ENCODE measurements around the gene TTC14. TPM values are rescaled to one million over a fixed set of nuclear protein-coding genes. Genes with fewer than 3 reads are reported as not detected.
A peak's percentile ranks its signal among the peaks of the same experiment; 100 is the strongest.

Gene TTC14
- total RNA-seq, 1 donor from 2014 or later: 60.4 TPM

DNA sequence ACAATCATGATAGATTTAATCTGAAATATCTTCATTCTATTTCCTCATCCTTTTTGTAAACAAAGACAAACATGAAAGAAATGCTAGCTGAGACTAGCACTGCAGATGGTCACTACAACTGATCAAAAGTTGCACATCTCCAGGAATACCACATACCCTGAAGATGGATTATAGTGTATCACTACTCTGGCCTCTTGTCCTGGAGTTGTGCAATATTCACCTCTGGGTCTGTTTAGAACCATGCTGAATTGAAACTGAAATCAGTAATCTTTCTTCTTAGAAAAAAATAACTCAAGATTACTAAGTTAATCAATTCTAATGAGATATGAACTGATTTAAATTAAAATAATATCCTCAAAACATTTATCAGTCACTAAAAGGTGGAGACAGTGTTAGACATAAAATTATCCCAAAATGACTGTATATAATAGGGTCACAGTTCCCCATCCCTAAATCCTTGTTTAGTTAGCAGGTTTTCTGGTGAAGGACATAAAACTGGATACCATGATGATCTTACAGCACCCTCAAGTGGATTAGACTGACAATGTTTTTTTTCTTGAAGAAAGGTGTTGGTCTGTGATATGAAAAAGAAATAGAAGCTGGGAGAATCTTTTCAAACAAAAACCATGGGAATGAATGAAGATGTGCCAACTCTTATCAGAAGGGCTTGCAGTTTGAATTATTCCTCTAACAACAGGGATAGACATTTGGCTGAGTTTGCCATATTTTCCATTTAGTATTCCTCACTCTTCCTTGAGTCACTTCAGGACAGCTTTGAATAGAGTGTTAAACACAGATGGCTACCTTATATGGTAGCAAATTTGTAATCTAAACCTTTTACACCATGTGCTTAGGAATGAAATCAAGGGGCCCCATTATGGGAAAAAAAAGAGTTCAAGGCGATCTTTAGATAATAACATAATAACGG lies 7.1 kb upstream of the TTC14 start:
- no peaks in the 10 kb centered on the region for H3K4me1 ChIP-seq
- H3K9me3 ChIP-seq: no peaks in the 10 kb centered on the region
- no peak overlapping the region for H3K27ac ChIP-seq
- no peak for DNase-seq (ENCODE audit: extremely low spot score in 2 of 2)
- H3K4me3 ChIP-seq: no peak overlapping the region
- H3K36me3 ChIP-seq: no peaks in the 10 kb centered on the region
- intact Hi-C loops (cut with DNase I): loop anchor here (2.0 kb wide), 1 partner anchor 580 kb away; no protein-coding TSS in a partner anchor
- no peaks in the 10 kb centered on the region for H3K27me3 ChIP-seq
- TF ChIP-seq POLR2AphosphoS5 (IDR thresholded peaks at IDR 0.05; ENCODE audit: insufficient read depth in 1 of 2, low read depth in 1 of 2): no peak
- TF ChIP-seq, protein P1, sequence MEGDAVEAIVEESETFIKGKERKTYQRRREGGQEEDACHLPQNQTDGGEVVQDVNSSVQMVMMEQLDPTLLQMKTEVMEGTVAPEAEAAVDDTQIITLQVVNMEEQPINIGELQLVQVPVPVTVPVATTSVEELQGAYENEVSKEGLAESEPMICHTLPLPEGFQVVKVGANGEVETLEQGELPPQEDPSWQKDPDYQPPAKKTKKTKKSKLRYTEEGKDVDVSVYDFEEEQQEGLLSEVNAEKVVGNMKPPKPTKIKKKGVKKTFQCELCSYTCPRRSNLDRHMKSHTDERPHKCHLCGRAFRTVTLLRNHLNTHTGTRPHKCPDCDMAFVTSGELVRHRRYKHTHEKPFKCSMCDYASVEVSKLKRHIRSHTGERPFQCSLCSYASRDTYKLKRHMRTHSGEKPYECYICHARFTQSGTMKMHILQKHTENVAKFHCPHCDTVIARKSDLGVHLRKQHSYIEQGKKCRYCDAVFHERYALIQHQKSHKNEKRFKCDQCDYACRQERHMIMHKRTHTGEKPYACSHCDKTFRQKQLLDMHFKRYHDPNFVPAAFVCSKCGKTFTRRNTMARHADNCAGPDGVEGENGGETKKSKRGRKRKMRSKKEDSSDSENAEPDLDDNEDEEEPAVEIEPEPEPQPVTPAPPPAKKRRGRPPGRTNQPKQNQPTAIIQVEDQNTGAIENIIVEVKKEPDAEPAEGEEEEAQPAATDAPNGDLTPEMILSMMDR (IDR thresholded peaks at IDR 0.05): peak in 2 of 3 experiments; percentile 9 to 11

GRCh38 chr3:180595559-180595935 lies 6.4 kb upstream of the TTC14 start:
- intact Hi-C loops (cut with DNase I): loop anchor here (2.0 kb wide), 1 partner anchor 579 kb away; no protein-coding TSS in a partner anchor
- Histone ChIP-seq H3K4me1 (no peaks in the 10 kb centered on the region), H3K27me3 (no peaks in the 10 kb centered on the region), H3K27ac (no peak overlapping the region), H3K9me3 (no peaks in the 10 kb centered on the region), H3K36me3 (no peaks in the 10 kb centered on the region), H3K4me3 (no peak overlapping the region)
- no peak for DNase-seq (ENCODE audit: extremely low spot score in 2 of 2)
- TF ChIP-seq POLR2A (IDR thresholded peaks at IDR 0.05) (no peak), POLR2AphosphoS5 (IDR thresholded peaks at IDR 0.05; ENCODE audit: insufficient read depth in 1 of 2, low read depth in 1 of 2) (no peak)
- TF ChIP-seq, protein P1 (IDR thresholded peaks at IDR 0.05): no peak

GRCh38 chr3:180600473-180600872 lies 1.5 kb upstream of the TTC14 start:
- Histone ChIP-seq H3K27ac (no peak overlapping the region), H3K9me3 (no peaks in the 10 kb centered on the region), H3K4me1 (peaks cover 10% of the 10 kb centered on the region), H3K4me3 (no peak overlapping the region), H3K27me3 (no peaks in the 10 kb centered on the region), H3K36me3 (peaks cover 2 to 16% of the 10 kb centered on the region in 2 donors)
- no peak for DNase-seq (ENCODE audit: extremely low spot score in 2 of 2)
- intact Hi-C loops (cut with DNase I): no loop called here
- TF ChIP-seq POLR2A (IDR thresholded peaks at IDR 0.05): no peak
- TF ChIP-seq POLR2AphosphoS5 (IDR thresholded peaks at IDR 0.05; ENCODE audit: insufficient read depth in 1 of 2, low read depth in 1 of 2): no peak
- TF ChIP-seq, protein P1 (IDR thresholded peaks at IDR 0.05): no peak

- Histone ChIP-seq H3K36me3 (peaks cover 4 to 50% of the 10 kb centered on the region in 2 donors), H3K9me3 (no peaks in the 10 kb centered on the region), H3K4me1 (no peaks in the 10 kb centered on the region), H3K27me3 (no peaks in the 10 kb centered on the region), H3K4me3 (no peak overlapping the region), H3K27ac (no peak overlapping the region)
- intact Hi-C loops (cut with DNase I): no loop called here
- no peak for DNase-seq (ENCODE audit: extremely low spot score in 2 of 2)
- no peak for TF ChIP-seq POLR2A (IDR thresholded peaks at IDR 0.05)
- TF ChIP-seq, protein P1 (IDR thresholded peaks at IDR 0.05): no peak
- TF ChIP-seq POLR2AphosphoS5 (IDR thresholded peaks at IDR 0.05; ENCODE audit: insufficient read depth in 1 of 2, low read depth in 1 of 2): no peak
These were observed 9.0 kb downstream of the TTC14 start for GRCh38 chr3:180611006-180611405.

GRCh38 chr3:180612364-180612763 lies 10.4 kb downstream of the TTC14 start:
- intact Hi-C loops (cut with DNase I): no loop called here
- Histone ChIP-seq H3K36me3 (peaks cover 0 to 36% of the 10 kb centered on the region in 2 donors), H3K27ac (no peak overlapping the region), H3K4me1 (no peaks in the 10 kb centered on the region), H3K27me3 (no peaks in the 10 kb centered on the region), H3K9me3 (no peaks in the 10 kb centered on the region), H3K4me3 (no peak overlapping the region)
- TF ChIP-seq POLR2AphosphoS5 (IDR thresholded peaks at IDR 0.05; ENCODE audit: insufficient read depth in 1 of 2, low read depth in 1 of 2) (no peak), POLR2A (IDR thresholded peaks at IDR 0.05) (no peak)
- TF ChIP-seq, protein P1 (IDR thresholded peaks at IDR 0.05): no peak
- DNase-seq (ENCODE audit: extremely low spot score in 2 of 2): no peak

All from vagina (tissue), 2 donors.